C1 segment of cervical spinal cord (tissue), 14 donors: ENCODE data around the gene IMMP2L.

Experiments used
- DNase-seq, 14 donors: peaks; one replicate each; lab custom pipeline; 2025; lab: John Stamatoyannopoulos, UW

Gene IMMP2L

DNA sequence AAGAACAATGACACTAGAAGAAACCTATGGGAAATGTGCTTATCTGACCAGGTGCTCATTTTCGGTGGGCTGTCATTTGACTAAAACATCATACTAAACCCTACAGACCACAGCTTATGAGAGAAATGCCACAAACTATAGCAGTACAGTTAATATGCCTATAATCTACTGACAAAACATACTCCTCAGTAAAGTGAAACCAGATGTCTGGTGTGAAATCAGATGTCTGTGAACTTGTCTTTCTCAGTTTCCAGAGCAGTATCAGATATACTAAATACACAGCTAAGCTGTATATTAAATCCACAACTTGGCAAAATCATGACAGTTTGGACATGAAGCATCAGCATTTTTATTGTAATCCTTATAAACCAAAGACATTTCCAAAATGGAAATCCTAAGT lies 3.3 kb downstream of the IMMP2L start:
- DNase-seq: no peak

DNA sequence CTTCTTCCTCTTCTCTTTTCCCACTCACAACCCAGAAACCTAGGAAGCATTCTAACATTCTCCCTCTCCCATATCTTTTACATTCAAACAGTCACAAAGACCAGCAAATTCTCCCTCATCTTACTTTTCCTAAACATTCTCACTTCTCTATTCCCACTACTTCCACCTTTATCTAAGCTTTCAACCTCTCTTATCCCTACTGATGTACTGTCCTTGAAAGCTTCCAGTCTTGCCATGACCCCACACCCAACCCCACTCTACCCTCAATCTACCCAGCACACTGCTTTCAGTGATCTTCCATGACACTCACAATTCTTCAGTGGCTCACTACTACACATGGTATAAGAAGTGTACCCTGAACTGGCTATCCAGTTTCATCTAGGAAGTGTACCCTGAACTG lies 5.3 kb downstream of the IMMP2L start:
- DNase-seq: no peak

DNA sequence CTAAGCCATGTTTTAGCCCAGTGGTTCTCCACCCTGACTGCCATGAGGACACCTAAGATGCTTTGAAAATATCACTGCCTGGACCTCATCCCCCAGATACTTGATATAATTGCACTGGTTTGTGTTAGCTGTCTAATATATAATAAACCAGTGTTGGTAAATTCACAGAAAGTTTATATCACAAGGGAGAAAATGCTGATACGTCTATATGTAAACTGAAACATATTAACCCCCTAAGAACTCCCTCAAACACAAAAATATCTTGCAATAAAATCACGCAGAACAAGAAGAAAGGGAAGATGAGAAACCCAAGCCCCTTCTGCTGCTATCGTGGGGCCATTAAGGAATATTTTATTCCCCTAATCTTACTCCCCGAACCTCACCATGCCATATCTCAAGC lies 8.2 kb downstream of the IMMP2L start:
- no peak for DNase-seq

DNA sequence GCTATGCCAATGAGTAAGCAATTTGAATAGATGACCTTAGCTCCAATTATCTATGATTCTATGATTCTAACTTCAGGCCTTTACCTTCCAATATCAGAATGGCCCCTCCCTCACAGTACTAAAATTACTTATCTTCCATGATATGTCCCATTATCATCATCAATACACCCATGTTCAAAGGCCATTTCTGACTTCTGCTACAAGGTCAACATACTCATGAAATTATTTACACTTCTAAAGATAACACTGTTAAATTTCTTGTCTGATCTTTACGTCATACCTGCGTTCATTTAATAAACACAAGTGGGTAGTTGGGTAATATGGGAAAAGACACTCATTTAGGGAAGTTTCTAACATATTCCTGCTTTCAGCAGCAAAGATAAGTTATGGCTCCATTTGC lies 21.2 kb downstream of the IMMP2L start:
- DNase-seq: no peak

DNA sequence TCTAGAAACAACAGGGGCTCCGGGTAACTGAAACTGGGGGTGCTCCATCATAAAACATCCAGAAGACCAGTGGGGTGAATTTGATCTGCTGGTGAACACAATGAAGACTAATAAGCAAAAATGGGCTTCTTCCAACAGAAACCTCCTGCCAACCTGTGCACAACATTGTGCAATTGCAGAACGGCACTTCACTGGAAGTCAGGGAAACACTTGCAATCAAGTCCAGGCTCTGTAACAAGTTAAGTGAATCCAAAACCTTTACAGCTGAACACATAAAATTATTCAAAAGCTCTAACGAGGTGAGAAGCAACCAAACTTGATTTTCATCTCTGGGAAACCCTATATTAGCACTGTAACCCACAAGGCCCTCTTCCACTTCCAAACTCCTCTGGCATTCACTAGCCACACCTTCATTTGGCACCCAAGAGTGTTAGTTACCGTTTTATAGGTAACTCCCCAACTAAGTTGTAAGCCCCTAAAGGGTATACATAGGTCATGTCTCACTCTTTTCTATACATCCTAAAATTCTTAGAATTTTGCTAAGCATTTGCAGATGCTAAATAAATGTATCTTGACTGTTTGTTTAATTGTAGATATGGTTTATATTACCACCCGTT lies 22.0 kb downstream of the IMMP2L start:
- DNase-seq: no peak

DNA sequence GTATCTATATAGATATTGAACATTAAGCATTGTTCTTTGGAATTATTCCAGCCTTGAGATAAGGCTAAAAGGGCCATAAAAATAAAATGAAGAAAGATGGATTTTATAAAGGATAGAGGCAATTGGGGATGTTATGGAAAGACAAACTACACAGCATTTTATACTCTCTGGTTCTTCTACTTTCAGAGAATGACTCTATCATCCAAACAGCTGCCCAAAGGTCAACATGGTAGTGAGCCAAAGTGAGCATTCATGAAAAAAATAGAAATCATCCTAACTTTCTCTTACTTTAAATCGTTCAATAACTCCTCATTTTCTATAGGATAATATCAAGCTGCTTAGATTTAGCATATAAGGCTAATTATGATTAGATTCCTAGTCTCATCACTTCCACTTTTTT lies 25.2 kb downstream of the IMMP2L start:
- DNase-seq: no peak

DNA sequence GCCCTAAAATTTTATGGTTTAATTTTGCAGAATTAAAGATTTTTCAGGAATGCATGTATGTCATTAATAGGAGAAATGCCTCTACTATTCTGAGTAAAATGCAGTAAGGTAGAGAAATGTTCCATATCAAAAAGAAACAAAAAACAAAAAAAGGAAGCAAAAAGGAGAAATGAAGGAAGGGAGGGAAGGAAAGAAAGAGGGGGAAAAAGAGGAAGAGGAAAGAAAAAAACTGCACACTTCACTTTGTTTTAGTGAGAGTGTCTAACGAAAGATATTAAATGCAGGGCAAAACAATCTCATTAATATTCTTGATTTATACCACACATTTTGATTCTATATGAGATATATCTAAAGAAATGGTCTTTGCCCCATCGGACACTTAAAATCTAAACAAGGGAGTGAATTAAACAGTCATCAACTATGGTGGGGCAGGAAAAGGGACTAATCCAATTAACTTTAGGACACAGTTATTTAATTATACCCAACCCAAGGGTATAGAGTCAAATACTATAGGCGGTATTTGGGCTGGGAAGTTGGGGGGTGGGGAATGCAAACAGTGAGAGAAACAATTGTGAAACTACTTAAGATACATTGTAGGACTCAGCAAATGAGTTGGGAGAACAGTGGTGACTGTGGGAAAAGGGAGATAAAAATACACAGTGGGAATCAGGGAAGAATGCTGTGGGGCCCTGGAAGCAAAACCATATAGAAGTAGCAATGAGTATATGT lies 27.0 kb downstream of the IMMP2L start:
- DNase-seq: no peak

DNA sequence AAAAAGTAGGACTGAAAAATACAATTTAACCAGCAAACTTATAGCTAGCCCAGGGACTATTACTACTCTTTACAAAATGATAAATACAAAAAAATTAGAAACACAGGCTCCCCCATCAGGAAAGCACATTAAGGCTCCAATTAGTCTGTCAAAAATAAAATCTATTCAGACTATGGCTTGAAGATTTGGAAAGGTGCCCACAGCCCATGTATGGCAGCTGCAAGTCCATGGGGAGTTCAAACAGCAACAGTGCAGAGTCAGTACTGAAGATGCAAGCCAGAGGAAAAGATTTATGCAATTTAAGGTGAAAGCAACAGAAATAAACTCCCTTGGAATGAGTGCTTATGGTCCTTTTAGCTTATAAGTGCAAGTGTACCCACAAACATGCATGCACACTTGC lies 29.7 kb downstream of the IMMP2L start:
- no peak for DNase-seq

DNA sequence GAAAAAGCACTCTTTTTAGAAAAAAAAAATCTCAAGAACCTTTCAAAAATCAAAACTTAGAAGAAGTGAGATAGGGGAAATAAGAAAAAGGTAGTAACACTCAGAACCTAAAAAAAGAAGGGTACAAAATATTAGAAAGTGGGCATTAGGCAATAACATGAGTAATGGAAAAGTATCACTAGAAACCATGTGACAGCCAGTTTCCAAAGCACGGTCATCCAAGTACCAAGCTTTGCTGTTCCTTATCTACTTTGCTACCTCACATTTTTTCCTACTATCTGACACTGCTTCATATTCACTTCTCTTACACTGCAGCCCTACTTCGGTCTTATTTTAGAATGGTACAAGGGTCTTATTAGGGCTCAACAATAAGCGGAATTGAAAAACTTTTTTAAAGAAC lies 30.3 kb downstream of the IMMP2L start:
- DNase-seq: no peak

DNA sequence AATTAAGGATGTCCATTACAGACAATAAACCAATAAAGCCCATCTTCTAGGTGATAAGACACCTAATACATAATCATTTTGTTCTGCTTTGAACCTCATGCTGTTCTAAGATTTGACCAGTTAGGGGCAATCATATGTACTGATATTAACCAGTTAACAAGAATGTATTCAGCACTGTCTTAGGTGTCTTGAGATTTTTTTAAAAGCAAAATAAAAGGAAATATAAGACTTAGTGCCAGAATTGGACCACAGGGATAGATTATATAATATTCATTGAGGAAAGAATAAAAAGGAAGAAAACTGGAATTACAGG lies 32.0 kb downstream of the IMMP2L start:
- no peak for DNase-seq

DNA sequence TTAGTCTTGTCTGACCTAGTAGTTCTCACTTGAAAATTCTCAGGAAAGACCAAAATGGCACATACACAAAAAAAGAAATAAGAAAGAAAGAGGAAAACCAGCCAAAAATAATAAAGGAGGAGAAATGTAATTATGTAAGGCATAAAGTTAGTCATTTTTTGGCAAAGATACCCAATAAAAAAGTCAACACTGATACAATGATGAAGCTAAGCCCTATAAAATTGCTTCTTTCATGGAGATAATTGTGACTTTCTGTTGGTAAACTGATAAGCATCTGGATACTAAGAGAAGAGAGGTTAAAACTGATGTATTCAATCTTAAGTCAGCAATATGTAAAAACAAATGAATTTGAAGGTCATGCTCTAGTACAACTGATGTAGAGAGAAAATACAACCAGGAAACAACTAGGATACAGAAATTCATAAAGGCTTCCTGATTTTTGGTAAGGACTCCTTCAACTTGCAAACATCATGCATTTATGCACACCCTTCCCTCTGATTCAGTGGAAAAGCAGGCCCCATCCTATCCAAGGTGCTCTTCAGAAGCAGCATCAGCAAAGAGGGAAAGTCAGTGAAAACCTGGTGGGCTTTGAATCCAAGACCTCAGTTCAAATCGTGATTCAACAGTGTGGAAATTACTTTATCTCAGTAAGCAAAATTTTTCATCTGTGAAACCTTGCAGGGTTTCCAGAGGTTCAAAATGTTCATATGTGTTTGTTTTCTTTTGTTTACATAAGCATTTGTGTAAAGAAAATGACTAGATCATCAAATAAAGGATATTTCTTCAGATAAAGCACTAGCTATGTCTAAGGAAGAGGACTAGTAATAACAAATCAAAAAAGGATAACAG lies 32.6 kb downstream of the IMMP2L start:
- no peak for DNase-seq

DNA sequence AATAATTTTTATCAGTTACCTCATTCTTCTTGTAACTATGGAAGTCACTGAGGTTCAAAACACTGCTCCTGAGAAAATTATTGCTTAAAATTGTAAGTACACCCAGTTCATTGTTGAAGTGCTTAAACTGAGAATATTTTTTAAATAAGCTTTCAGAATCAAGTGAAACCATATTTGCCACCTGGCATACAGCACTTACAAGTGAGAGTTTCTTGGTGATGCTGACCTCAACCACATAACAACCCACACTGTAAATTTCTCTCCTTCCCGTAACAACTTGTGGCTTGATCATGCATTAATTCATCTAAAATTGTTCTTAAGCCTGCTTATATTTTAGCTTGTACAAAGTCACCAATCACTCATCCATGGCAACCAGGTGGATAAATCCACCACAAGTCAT lies 34.0 kb downstream of the IMMP2L start:
- DNase-seq: no peak

DNA sequence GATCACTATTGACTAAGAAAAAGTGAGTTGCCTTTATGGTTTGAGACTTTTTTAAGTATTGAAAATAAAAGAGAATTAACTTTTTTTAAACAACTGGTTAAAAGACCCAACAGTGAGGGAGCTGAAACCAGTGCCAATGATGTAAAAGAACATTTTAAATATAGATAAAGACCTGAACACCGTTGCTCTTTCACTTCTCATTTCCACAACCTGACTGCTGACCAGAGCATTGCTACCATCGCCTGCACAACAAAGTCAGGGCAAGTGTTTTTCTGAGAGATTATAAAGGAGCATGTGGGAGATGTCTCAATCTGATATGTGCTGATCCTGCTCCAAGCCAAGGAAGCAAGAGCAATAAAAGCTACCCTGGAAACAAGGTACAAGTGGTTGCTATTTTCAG lies 34.7 kb downstream of the IMMP2L start:
- no peak for DNase-seq

DNA sequence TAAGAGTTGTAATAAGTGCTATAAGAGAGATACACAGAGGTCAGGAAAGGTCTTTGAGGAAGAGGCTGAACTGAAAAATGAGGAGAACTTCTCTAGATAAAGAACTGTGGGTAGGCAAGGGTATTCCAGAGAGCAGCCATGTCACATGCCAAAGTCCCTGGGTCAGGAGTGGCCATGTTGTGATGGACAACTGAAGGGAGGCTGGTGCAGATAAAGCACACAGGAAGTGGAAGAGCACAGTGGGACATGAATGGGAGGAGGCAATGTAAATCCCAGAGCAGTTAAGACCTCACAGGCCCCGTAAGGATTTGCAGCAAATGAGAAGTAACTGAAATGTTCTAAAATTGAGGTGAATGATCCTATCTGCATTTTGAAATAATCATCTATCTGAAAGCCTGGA lies 37.2 kb downstream of the IMMP2L start:
- DNase-seq: no peak

DNA sequence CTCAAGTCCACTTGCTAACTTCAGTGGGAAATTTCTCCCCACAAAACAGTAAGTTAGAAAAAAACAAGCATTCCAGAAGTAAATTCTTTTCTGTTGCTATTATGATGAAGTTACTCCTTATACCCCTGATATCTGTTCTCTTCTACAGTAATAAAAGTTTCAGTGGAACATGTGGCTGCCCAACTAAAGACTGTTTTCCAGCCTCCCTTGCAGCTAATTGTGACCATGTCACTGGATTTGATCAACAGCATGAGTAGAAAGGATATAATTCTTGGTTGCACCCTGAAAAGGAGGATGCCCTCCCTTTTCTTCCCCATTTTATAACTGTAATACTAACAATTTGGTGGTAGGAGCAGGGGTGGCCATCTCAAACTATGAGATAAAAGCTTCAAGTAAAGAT lies 40.6 kb downstream of the IMMP2L start:
- no peak for DNase-seq

DNA sequence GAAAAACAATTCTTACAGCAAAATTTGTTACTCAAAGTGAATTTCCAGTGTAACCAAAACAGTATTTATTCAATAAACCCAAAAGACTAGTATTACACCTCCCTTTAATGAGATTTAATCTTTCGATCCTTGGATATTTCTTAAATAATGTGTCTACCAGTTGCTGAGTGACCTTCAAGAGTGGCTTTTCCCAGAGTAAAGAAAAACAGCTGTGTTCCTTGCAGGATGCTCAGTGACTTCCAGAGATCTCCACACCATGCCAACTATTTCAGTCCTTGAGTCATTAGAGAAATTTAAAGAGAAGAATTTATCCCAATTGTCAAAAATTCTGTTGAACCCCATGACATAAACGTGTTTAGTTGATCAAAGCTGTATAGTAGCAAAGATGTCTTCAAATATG lies 44.0 kb downstream of the IMMP2L start:
- no peak for DNase-seq

DNA sequence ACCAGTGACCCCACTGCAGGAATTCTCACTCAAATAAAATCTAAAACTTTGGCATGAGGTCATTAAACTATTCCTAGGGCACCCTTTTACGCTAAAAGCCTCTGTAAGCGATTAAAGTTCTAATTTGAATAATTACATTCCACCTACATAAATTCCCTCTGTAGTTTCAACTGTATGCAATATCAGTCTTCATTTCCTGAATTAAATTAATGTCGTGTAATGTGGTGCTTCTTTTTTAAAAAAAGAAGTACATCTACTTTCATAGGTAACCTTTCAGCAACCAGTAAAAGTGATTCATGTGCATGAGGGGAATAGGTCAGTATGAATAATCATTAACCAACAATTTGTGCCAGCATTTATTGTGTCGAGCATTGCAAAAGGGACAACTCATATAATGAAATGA lies 44.7 kb downstream of the IMMP2L start:
- no peak for DNase-seq

DNA sequence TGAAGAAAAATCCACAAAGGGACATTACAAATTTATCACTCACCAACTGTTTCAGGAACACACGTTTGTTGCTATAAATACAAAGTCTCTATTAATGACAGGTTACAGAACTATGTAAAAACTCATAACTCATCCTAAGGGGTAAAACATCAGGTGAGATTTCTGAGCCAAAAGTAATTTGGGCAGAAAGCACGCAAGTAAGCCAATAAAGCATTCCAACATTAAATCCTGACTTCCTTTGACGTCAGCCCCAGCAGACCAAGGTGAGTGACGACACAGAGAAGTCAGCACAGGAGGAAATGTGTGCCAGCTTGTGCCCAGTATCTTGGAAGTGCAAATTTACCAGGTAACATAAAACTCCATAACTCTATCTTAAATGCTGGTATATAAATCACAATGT lies 45.7 kb downstream of the IMMP2L start:
- no peak for DNase-seq

DNA sequence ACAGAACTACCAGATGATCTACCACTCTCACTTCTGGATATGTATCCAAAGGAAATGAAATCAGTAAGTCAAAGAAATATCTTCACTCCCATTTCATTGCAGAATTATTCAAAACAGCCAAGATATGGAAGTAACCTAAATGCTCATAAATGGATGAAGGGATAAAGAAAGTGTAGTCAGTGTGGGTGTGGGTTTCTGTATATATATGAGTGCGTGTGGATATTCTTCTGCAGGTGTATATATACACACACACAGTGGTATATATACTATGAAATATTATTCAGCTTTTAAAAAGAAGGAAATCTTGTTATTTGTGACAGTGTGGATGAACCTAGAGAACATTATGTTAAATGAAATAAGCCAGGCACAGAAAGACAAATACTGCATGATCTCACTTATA lies 48.7 kb downstream of the IMMP2L start:
- DNase-seq: no peak

DNA sequence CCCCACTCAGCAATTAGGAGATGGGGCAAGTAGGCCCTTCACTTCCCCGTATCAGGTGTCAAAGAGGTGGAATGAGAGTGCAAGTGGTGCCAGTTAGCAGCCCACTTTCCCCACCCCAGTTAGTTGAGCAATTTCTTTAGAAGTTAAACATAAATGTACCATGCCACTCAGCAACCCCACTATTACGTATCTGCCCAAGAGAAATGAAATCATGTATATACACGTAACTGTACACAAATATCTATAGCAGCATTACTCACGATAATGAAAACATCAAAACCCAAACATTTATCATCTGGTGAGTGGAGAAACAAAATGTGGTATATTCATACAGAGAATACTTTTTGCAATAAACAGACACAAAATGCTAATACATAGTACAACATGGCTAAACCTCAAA lies 50.4 kb downstream of the IMMP2L start:
- DNase-seq: no peak

DNA sequence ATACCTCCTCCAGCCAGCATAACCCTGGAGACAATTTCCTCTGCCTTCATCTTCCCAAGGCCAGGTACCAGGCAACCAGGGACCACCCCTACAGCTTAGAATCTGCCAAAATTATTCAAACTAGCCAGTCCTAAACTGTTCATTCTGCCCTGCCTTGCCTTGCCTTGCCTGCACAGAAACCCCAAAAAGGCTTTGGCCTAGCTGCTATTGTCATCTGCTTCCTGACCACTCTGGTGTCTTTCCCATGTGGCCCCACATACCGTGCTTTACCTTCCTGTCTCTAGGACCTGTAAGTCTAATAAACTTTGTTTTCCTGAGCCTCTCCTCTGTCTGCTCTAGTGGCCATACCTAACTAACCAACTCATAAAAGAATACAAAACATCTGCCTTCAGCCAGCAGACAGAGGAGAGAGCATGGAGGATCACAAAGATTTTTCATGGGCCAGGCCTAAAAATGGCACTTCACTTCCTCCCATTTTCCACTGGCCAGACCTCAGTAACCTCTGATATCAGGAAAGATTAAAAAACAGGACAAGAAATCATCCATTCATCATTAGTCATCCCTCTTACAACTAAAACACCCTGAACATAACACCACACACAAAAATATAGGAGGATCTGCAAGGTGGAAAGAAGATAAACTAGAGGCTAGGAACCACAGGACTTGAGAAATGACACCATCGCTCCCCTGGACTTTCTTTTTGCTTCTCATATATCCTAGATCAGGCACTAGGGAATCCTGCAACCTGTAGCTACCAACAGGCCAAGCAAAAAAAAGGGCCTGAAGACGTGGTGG lies 51.5 kb downstream of the IMMP2L start:
- no peak for DNase-seq

DNA sequence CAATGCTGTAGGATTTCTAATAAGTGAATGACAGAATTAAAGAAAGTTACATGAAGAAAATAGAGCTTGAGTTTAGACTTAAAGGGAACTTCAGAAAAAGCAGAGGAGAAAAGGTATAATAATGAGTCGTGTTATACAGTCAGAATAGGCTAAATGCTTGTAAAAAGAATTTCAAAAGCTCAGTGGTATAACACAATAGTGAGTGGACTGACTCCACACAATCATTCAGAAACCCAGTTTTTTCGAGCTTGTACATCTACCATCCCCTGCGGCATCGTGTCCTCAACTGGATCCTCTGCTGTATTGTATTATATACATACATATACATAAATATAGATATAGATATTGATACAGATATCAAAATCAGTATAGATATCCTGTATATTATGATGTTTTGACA lies 52.2 kb downstream of the IMMP2L start:
- DNase-seq: no peak
